Ishikawa (cell line): ENCODE measurements around the gene DDX11.

Experiments
- CREB1 ChIP-seq: IDR thresholded peaks from 2 replicates; pipeline ENCODE4 v1.6.1; 2012; ENCODE audit warnings: low read depth
- EP300 ChIP-seq: IDR thresholded peaks from 2 replicates; pipeline ENCODE4 v1.6.1; 2012; ENCODE audit warnings: borderline replicate concordance
- MAX ChIP-seq: IDR thresholded peaks from 2 replicates; pipeline ENCODE4 v1.6.1; 2012
- RAD21 ChIP-seq: IDR thresholded peaks from 2 replicates; pipeline ENCODE4 v1.6.1; 2012; ENCODE audit warnings: low read depth
- REST ChIP-seq: IDR thresholded peaks from 2 replicates; pipeline ENCODE4 v1.6.1; 2012; ENCODE audit warnings: low read depth, mild to moderate bottlenecking
- TEAD4 ChIP-seq: IDR thresholded peaks from 2 replicates; pipeline ENCODE4 v1.6.1; 2012

- TF ChIP-seq REST = no peak
- TF ChIP-seq EP300 = no peak
- no peak for TF ChIP-seq TEAD4
- no peak for TF ChIP-seq MAX
- TF ChIP-seq CREB1 = no peak
- no peak for TF ChIP-seq RAD21
Measured at GRCh38 chr12:31057671-31058070, 16.0 kb upstream of the DDX11 start.
